ENCODE measurements around the gene MTMR12. TPM values are rescaled to one million over a fixed set of nuclear protein-coding genes. Genes with fewer than 3 reads are reported as not detected.
A peak's percentile ranks its signal among the peaks of the same experiment; 100 is the strongest.
"Not testable (repeated sequence)": the region's sequence is repeated elsewhere in the genome, so short reads cannot be mapped to it uniquely, and the experiment has no call there.

MTMR12 gene
- total RNA-seq, 1 experiment from 2014 or later, result 44.5 TPM

GRCh38 chr5:32291591-32291990, 21.1 kb downstream of the MTMR12 start:
- no TSS peak for BruUV-seq (replicated peaks)
- Histone ChIP-seq H3F3A (ENCODE audit: insufficient read depth, low read depth) (no peaks in the 10 kb centered on the region), H3K4me1 (replicated peaks; ENCODE audit: insufficient read depth) (no peaks in the 10 kb centered on the region)

GRCh38 chr5:32290922-32291321, 21.8 kb downstream of the MTMR12 start:
- peak in 1 of 2 experiments; percentile 21 for DNase-seq
- intact Hi-C loops (cut with micrococcal nuclease; ENCODE audit: unreplicated experiment), result no loop called here
- no peak for TF ChIP-seq EZH2 (IDR thresholded peaks at IDR 0.05; ENCODE audit: low read depth)
- TF ChIP-seq CTCF (conservative IDR thresholded peaks at IDR 0.05), result no peak
- H3F3A ChIP-seq (ENCODE audit: insufficient read depth, low read depth), result no peaks in the 10 kb centered on the region
- BruUV-seq (replicated peaks), result no TSS peak
- H3K27ac ChIP-seq, result no peak overlapping the region
- no peaks in the 10 kb centered on the region for H3K4me1 ChIP-seq (replicated peaks; ENCODE audit: insufficient read depth)
- no peak overlapping the region for H3K4me2 ChIP-seq
- H4K20me1 ChIP-seq (ENCODE audit: insufficient read depth), result no peaks in the 10 kb centered on the region
- no peak overlapping the region for H2AFZ ChIP-seq
- H3K4me3 ChIP-seq, result no peak overlapping the region
- 0 out of 2 replicates have a peak, but pooled peaks cover under 1% of the 10 kb centered on the region for H3K79me2 ChIP-seq (ENCODE audit: low read depth)
- no peaks in the 10 kb centered on the region for H3K9me3 ChIP-seq (ENCODE audit: insufficient read depth, low read depth)
- ChIA-PET POLR2A (ENCODE audit: unreplicated experiment) (no interaction called here), CTCF (no interaction called here)
- no peaks in the 10 kb centered on the region for H3K27me3 ChIP-seq (ENCODE audit: insufficient read depth, low read depth)
- H3K36me3 ChIP-seq (ENCODE audit: low read depth), result no peaks in the 10 kb centered on the region
- H3K9me2 ChIP-seq (ENCODE audit: insufficient read depth), result no peaks in the 10 kb centered on the region

More at GRCh38 chr5:32291591-32291990, 21.1 kb downstream of the MTMR12 start:
- Histone ChIP-seq H3K79me2 (ENCODE audit: low read depth) (no peaks in the 10 kb centered on the region), H3K27ac (no peak overlapping the region), H3K9me2 (ENCODE audit: insufficient read depth) (no peaks in the 10 kb centered on the region), H3K4me2 (no peak overlapping the region), H4K20me1 (ENCODE audit: insufficient read depth) (no peaks in the 10 kb centered on the region), H3K27me3 (ENCODE audit: insufficient read depth, low read depth) (no peaks in the 10 kb centered on the region), H3K4me3 (no peak overlapping the region), H3K9me3 (ENCODE audit: insufficient read depth, low read depth) (no peaks in the 10 kb centered on the region), H3K36me3 (ENCODE audit: low read depth) (no peaks in the 10 kb centered on the region), H2AFZ (no peak overlapping the region)
- DNase-seq, result peak in 1 of 2 experiments; percentile 5
- ChIA-PET CTCF (no interaction called here), POLR2A (ENCODE audit: unreplicated experiment) (no interaction called here)
- TF ChIP-seq CTCF (conservative IDR thresholded peaks at IDR 0.05) (no peak), EZH2 (IDR thresholded peaks at IDR 0.05; ENCODE audit: low read depth) (no peak)
- intact Hi-C loops (cut with micrococcal nuclease; ENCODE audit: unreplicated experiment), result no loop called here

DNA sequence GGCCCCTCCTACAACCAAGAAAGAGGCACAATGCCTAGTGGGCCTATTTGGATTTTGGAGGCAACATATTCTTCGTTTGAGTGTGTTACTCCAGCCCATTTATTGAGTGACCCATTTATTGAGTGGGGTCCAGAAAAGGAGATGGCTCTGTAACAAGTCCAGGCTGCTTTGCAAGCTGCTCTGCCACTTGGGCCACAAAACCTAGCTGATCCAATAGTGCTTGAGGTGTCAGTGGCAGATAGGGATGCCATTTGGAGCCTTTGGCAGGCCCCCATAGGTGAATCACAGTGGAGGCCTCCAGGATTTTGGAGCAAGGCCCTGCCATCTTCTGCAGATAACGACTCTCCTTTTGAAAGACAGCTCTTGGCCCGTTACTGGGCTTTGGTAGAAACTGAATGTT, 22.2 kb downstream of the MTMR12 start:
- CTCF ChIA-PET; H3K4me1 ChIP-seq (replicated peaks; ENCODE audit: insufficient read depth); H3K9me3 ChIP-seq (ENCODE audit: insufficient read depth, low read depth); H3K27ac ChIP-seq; H3F3A ChIP-seq (ENCODE audit: insufficient read depth, low read depth); H3K27me3 ChIP-seq (ENCODE audit: insufficient read depth, low read depth); DNase-seq; intact Hi-C loops (cut with micrococcal nuclease; ENCODE audit: unreplicated experiment); BruUV-seq (replicated peaks); H4K20me1 ChIP-seq (ENCODE audit: insufficient read depth); H3K9me2 ChIP-seq (ENCODE audit: insufficient read depth); H3K36me3 ChIP-seq (ENCODE audit: low read depth); H3K79me2 ChIP-seq (ENCODE audit: low read depth); H3K4me2 ChIP-seq; H2AFZ ChIP-seq; POLR2A ChIA-PET (ENCODE audit: unreplicated experiment); H3K4me3 ChIP-seq: not testable (repeated sequence)

GRCh38 chr5:32289986-32290385, 22.8 kb downstream of the MTMR12 start:
- H3K4me3 ChIP-seq; BruUV-seq (replicated peaks); CTCF ChIA-PET; H3K27ac ChIP-seq; POLR2A ChIA-PET (ENCODE audit: unreplicated experiment); H3K4me1 ChIP-seq (replicated peaks; ENCODE audit: insufficient read depth); H3K4me2 ChIP-seq; H3K27me3 ChIP-seq (ENCODE audit: insufficient read depth, low read depth); H3K9me3 ChIP-seq (ENCODE audit: insufficient read depth, low read depth); H3K36me3 ChIP-seq (ENCODE audit: low read depth); H3K79me2 ChIP-seq (ENCODE audit: low read depth); H3K9me2 ChIP-seq (ENCODE audit: insufficient read depth); H2AFZ ChIP-seq; intact Hi-C loops (cut with micrococcal nuclease; ENCODE audit: unreplicated experiment); H4K20me1 ChIP-seq (ENCODE audit: insufficient read depth); H3F3A ChIP-seq (ENCODE audit: insufficient read depth, low read depth); DNase-seq: not testable (repeated sequence)

GRCh38 chr5:32288135-32288534, 24.6 kb downstream of the MTMR12 start:
- H4K20me1 ChIP-seq (ENCODE audit: insufficient read depth); DNase-seq; intact Hi-C loops (cut with micrococcal nuclease; ENCODE audit: unreplicated experiment); BruUV-seq (replicated peaks); CTCF ChIA-PET; H3K9me3 ChIP-seq (ENCODE audit: insufficient read depth, low read depth); H3F3A ChIP-seq (ENCODE audit: insufficient read depth, low read depth); H3K79me2 ChIP-seq (ENCODE audit: low read depth); H3K4me2 ChIP-seq; H3K27ac ChIP-seq; H3K27me3 ChIP-seq (ENCODE audit: insufficient read depth, low read depth); POLR2A ChIA-PET (ENCODE audit: unreplicated experiment); H2AFZ ChIP-seq; H3K9me2 ChIP-seq (ENCODE audit: insufficient read depth); H3K4me3 ChIP-seq; H3K36me3 ChIP-seq (ENCODE audit: low read depth): not testable (repeated sequence)
- H3K4me1 ChIP-seq (replicated peaks; ENCODE audit: insufficient read depth), result peaks cover 12% of the 10 kb centered on the region

GRCh38 chr5:32287525-32287924, 25.2 kb downstream of the MTMR12 start:
- H3K4me3 ChIP-seq; DNase-seq; H2AFZ ChIP-seq; BruUV-seq (replicated peaks); intact Hi-C loops (cut with micrococcal nuclease; ENCODE audit: unreplicated experiment); H3F3A ChIP-seq (ENCODE audit: insufficient read depth, low read depth); H3K9me3 ChIP-seq (ENCODE audit: insufficient read depth, low read depth); H3K36me3 ChIP-seq (ENCODE audit: low read depth); H3K79me2 ChIP-seq (ENCODE audit: low read depth); H3K4me2 ChIP-seq; CTCF ChIA-PET; H4K20me1 ChIP-seq (ENCODE audit: insufficient read depth); H3K9me2 ChIP-seq (ENCODE audit: insufficient read depth); POLR2A ChIA-PET (ENCODE audit: unreplicated experiment); H3K27ac ChIP-seq; H3K27me3 ChIP-seq (ENCODE audit: insufficient read depth, low read depth): not testable (repeated sequence)
- H3K4me1 ChIP-seq (replicated peaks; ENCODE audit: insufficient read depth), result peaks cover 12% of the 10 kb centered on the region
